GM12872 (cell line): ENCODE results near the gene OSBPL10.

Experiments
- CTCF ChIP-seq: IDR thresholded peaks from 3 replicates; pipeline ENCODE4 v1.5.1; 2011; ENCODE audit warnings: low read depth, mild to moderate bottlenecking, low read length, moderate library complexity; ENCODE audit not compliant: insufficient read depth

Gene OSBPL10

GRCh38 chr3:31688984-31689383 lies 292.1 kb downstream of the OSBPL10 start:
- TF ChIP-seq CTCF, result no peak

- 0 out of 3 replicates have a peak, but pooled peaks have one; percentile 17 for TF ChIP-seq CTCF
These were observed 293.9 kb downstream of the OSBPL10 start for GRCh38 chr3:31687020-31687802.

GRCh38 chr3:31680072-31680870 lies 300.8 kb downstream of the OSBPL10 start:
- TF ChIP-seq CTCF, result no peak

GRCh38 chr3:31676556-31676955 lies 304.5 kb downstream of the OSBPL10 start:
- TF ChIP-seq CTCF, result no peak

- TF ChIP-seq CTCF, result no peak
These were observed 307.1 kb downstream of the OSBPL10 start for GRCh38 chr3:31673950-31674349.

GRCh38 chr3:31671976-31672375 lies 309.1 kb downstream of the OSBPL10 start:
- TF ChIP-seq CTCF, result no peak

GRCh38 chr3:31671451-31671850 lies 309.6 kb downstream of the OSBPL10 start:
- TF ChIP-seq CTCF, result no peak
